Measurements from ENCODE around the gene RPS6KA1. TPM values are rescaled to one million over a fixed set of nuclear protein-coding genes. Genes with fewer than 3 reads are reported as not detected.

RPS6KA1 gene
- total and polyA plus RNA-seq, 10 of the 15 experiments (the other 5 are each of a cell fraction or from before 2014, with no cell fraction given) = 5.0 to 136 (median 91.5) TPM

GRCh38 chr1:26530895-26531598 lies 1.5 kb downstream of the RPS6KA1 start:
- Histone ChIP-seq H3K9ac (ENCODE audit: control insufficient read depth, insufficient read depth, low read length) (peak overlapping the region; percentile 81), H3K4me3 (peak overlapping the region; percentile 83), H3K9me3 (replicated peaks; ENCODE audit: control insufficient read depth, insufficient read depth, low read length) (no peaks in the 10 kb centered on the region), H4K20me1 (ENCODE audit: control insufficient read depth, insufficient read depth) (no peaks in the 10 kb centered on the region), H3K4me2 (ENCODE audit: control insufficient read depth, insufficient read depth) (peak overlapping the region; percentile 82), H3K79me2 (ENCODE audit: control insufficient read depth, insufficient read depth, low read length) (peaks cover 22% of the 10 kb centered on the region), H2AFZ (ENCODE audit: control insufficient read depth, low read depth, low read length) (no peak overlapping the region), H3K27me3 (replicated peaks in 1 of 2; ENCODE audit: control insufficient read depth in 2 of 2, insufficient read depth in 2 of 2, low read length in 1 of 2) (no peaks in the 10 kb centered on the region), H3K36me3 (ENCODE audit: control insufficient read depth in 2 of 2, insufficient read depth in 2 of 2, low read length in 1 of 2) (no peaks in the 10 kb centered on the region), H3K27ac (ENCODE audit: control insufficient read depth, insufficient read depth) (peak overlapping the region; percentile 57), H3K4me1 (ENCODE audit: control insufficient read depth, insufficient read depth, low read length) (peaks cover 22% of the 10 kb centered on the region)
- ChIA-PET POLR2A (interaction anchor here (1.7 to 3.0 kb wide), 4 partner anchors 7 to 31 kb away, joined by 5 to 22 read pairs (median 14); no protein-coding TSS in a partner anchor), SMC1A (ENCODE audit: uncharacterized antibody, unreplicated experiment) (interaction anchor here (0.7 to 4.4 kb wide), 9 partner anchors 7 to 51 kb away, joined by 3 to 16 read pairs (median 5); no protein-coding TSS in a partner anchor), CTCF (interaction anchor here (0.8 to 7.1 kb wide), 8 partner anchors 9 to 359 kb away, joined by 3 to 90 read pairs (median 4); partner anchors contain the start of gene GPN2), RAD21 (ENCODE audit: unreplicated experiment) (interaction anchor here (2.2 to 5.6 kb wide), 2 partner anchors 10 to 31 kb away, joined by 15 to 43 read pairs; no protein-coding TSS in a partner anchor)
- in situ Hi-C loops (cut with MboI) = no loop called here
- intact Hi-C loops (cut with micrococcal nuclease; ENCODE audit: unreplicated experiment) = no loop called here
- ATAC-seq (peak; percentile 78), DNase-seq (ENCODE audit: low read depth, low spot score) (no peak), FAIRE-seq (no peak)
- 92% methylated on average over 9 of the region's 9 CpGs for WGBS (ENCODE audit: insufficient coverage, insufficient replicate concordance, low lambda C conversion rate, missing lambda C conversion rate)
- no TSS peak for BruUV-seq (replicated peaks)
- TF ChIP-seq YY1 (IDR thresholded peaks at IDR 0.05; ENCODE audit: low read depth, low read length) (no peak), BACH1 (IDR thresholded peaks at IDR 0.05; ENCODE audit: borderline replicate concordance) (no peak), E4F1 (IDR thresholded peaks at IDR 0.05; ENCODE audit: borderline replicate concordance, partially characterized antibody) (no peak), PAX8 (IDR thresholded peaks at IDR 0.05) (no peak), ZNF622 (IDR thresholded peaks at IDR 0.05) (no peak), MYC (IDR thresholded peaks at IDR 0.05; ENCODE audit: insufficient read depth, insufficient read length, insufficient replicate concordance, low read length, severe bottlenecking) (no peak), YBX1 (IDR thresholded peaks at IDR 0.05) (no peak), RAD21 (IDR thresholded peaks at IDR 0.05; ENCODE audit: insufficient read depth, low read depth, low read length) (0 out of 2 replicates have a peak, but pooled peaks have one; percentile 4), GABPA (IDR thresholded peaks at IDR 0.05; ENCODE audit: low read depth) (no peak), HDAC6 (IDR thresholded peaks at IDR 0.05; ENCODE audit: unreplicated experiment) (no peak), LARP7 (IDR thresholded peaks at IDR 0.05) (no peak), SREBF1 (IDR thresholded peaks at IDR 0.05; ENCODE audit: low read length) (no peak), RUNX3 (IDR thresholded peaks at IDR 0.05; ENCODE audit: low read length) (no peak), PML (IDR thresholded peaks at IDR 0.05; ENCODE audit: low read length) (no peak), ZBTB33 (IDR thresholded peaks at IDR 0.05) (peak; percentile 100), NFIC (IDR thresholded peaks at IDR 0.05; ENCODE audit: low read depth, low read length) (no peak), IKZF1 (conservative IDR thresholded peaks at IDR 0.05) (peak; percentile 40; the same call in 1 of the 2 replicates), POLR2AphosphoS5 (IDR thresholded peaks at IDR 0.05; ENCODE audit: low read length) (no peak), MTA2 (IDR thresholded peaks at IDR 0.05; ENCODE audit: low read depth) (no peak), NKRF (conservative IDR thresholded peaks at IDR 0.05) (no peak)
